ENCODE results near the gene LGALS9C. TPM values are rescaled to one million over a fixed set of nuclear protein-coding genes. Genes with fewer than 3 reads are reported as not detected.
A peak's percentile ranks its signal among the peaks of the same experiment; 100 is the strongest.
"Not testable (repeated sequence)": the region's sequence is repeated elsewhere in the genome, so short reads cannot be mapped to it uniquely, and the experiment has no call there.

The LGALS9C gene
- total and polyA plus RNA-seq, 3 experiments from 2014 or later: not detected

DNA sequence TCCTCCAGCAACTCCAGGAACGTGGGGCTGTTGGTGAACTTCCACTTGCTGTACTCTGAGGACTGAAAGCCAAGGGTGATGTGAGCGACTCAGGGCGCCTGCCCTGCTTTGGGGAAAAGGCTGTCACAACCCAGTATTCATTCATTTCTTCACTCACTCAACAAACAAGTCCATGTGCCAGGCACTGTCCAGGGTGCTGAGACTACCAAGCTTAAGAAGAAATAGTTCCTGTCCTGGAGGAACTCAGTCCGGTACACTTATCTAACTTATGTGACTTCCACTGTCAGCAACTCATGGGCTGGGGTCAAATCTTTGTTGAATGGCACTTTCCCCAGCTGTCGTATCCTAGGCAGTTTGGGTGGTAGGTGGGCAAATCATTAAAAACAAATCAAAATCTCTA is 26.6 kb downstream of the LGALS9C start:
- H3K4me3 Mint-ChIP-seq; POLR2A ChIA-PET; H3K4me1 Mint-ChIP-seq; H3K27ac Mint-ChIP-seq; H3K9me3 ChIP-seq (ENCODE audit: low read length); H3K9me3 Mint-ChIP-seq; H3K4me1 ChIP-seq (ENCODE audit: insufficient read depth, low read length); H3K36me3 ChIP-seq (ENCODE audit: insufficient read depth, low read length); H3K4me3 ChIP-seq (ENCODE audit: low read length); H3K27me3 ChIP-seq (ENCODE audit: insufficient read depth, low read length, poor library complexity, severe bottlenecking); H3K27me3 Mint-ChIP-seq; H3K27ac ChIP-seq (ENCODE audit: low read depth, low read length); CTCF ChIA-PET; H3K36me3 Mint-ChIP-seq; DNase-seq: not testable (repeated sequence)

DNA sequence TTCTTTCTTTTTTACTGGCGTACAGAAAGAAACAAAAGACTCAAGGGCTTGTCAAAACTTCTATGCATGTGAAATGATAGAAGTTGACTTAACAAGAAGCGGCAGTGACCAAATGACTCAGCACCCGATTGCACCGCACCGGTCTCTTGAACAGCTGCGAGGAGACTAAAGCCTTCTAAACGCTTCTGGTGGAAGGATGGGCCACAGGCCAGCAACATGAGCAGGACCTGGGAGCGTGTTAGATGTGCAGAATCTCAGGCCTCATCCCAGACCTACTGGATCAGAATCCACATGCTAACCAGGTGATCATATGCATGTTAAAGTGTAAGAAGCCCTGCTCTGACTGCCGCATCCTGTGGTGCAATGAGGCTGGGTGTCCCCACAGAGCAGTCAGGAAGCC is 31.1 kb downstream of the LGALS9C start:
- H3K9me3 Mint-ChIP-seq; H3K27me3 ChIP-seq (ENCODE audit: insufficient read depth, low read length, poor library complexity, severe bottlenecking); H3K27ac ChIP-seq (ENCODE audit: low read depth, low read length); H3K36me3 ChIP-seq (ENCODE audit: insufficient read depth, low read length); CTCF ChIA-PET; H3K4me1 ChIP-seq (ENCODE audit: insufficient read depth, low read length); H3K27me3 Mint-ChIP-seq; POLR2A ChIA-PET; H3K4me3 Mint-ChIP-seq; DNase-seq; H3K4me1 Mint-ChIP-seq; H3K9me3 ChIP-seq (ENCODE audit: low read length); H3K36me3 Mint-ChIP-seq; H3K4me3 ChIP-seq (ENCODE audit: low read length); H3K27ac Mint-ChIP-seq: not testable (repeated sequence)

DNA sequence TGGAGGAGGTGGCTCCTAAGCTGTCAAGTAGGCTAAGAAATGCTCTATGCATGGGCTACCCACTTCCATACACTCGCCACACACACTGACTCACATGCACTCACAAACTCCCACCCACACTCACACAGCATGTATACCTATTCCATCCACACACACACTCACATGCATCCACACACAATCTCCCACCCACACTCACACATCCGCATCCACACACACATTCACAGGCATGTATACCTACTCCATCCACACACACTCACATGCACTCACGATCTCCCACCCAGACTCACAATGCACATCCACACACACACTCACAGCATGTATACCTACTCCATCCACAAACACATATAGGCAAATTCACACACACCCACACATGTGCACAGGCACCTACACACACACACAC is 32.1 kb downstream of the LGALS9C start:
- CTCF ChIA-PET; DNase-seq; H3K36me3 ChIP-seq (ENCODE audit: insufficient read depth, low read length); H3K27me3 ChIP-seq (ENCODE audit: insufficient read depth, low read length, poor library complexity, severe bottlenecking); H3K4me3 Mint-ChIP-seq; H3K36me3 Mint-ChIP-seq; H3K27ac Mint-ChIP-seq; H3K27me3 Mint-ChIP-seq; H3K4me1 ChIP-seq (ENCODE audit: insufficient read depth, low read length); H3K9me3 Mint-ChIP-seq; H3K9me3 ChIP-seq (ENCODE audit: low read length); H3K27ac ChIP-seq (ENCODE audit: low read depth, low read length); POLR2A ChIA-PET; H3K4me3 ChIP-seq (ENCODE audit: low read length); H3K4me1 Mint-ChIP-seq: not testable (repeated sequence)

DNA sequence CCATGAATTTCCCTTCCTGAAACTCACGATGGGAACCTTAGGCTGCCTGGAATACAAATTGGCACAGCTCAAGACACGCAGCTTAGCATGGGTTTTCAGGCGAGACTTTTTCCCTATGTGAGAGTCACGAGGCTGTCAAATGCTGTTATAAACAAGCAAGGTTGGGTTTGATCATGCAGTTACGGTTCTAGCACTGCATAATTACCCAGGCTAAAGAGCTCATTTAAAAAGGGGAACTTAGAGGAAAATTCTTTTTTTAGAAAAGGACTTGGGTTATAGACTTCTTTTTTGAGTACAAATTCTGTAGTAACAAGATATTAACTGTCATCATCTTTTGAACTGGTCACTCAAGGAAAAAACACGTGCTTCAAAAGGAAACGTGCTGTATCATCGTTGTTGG is 44.5 kb downstream of the LGALS9C start:
- H3K36me3 Mint-ChIP-seq; H3K9me3 Mint-ChIP-seq; DNase-seq; H3K4me1 Mint-ChIP-seq; CTCF ChIA-PET; H3K9me3 ChIP-seq (ENCODE audit: low read length); POLR2A ChIA-PET; H3K4me3 ChIP-seq (ENCODE audit: low read length); H3K36me3 ChIP-seq (ENCODE audit: insufficient read depth, low read length); H3K4me3 Mint-ChIP-seq; H3K27me3 Mint-ChIP-seq; H3K27ac ChIP-seq (ENCODE audit: low read depth, low read length); H3K27ac Mint-ChIP-seq; H3K4me1 ChIP-seq (ENCODE audit: insufficient read depth, low read length); H3K27me3 ChIP-seq (ENCODE audit: insufficient read depth, low read length, poor library complexity, severe bottlenecking): not testable (repeated sequence)

- POLR2A ChIA-PET; H3K36me3 Mint-ChIP-seq; H3K27ac ChIP-seq (ENCODE audit: low read depth, low read length); H3K27me3 ChIP-seq (ENCODE audit: insufficient read depth, low read length, poor library complexity, severe bottlenecking); H3K9me3 ChIP-seq (ENCODE audit: low read length); DNase-seq; H3K9me3 Mint-ChIP-seq; H3K27ac Mint-ChIP-seq; CTCF ChIA-PET; H3K27me3 Mint-ChIP-seq; H3K4me3 ChIP-seq (ENCODE audit: low read length); H3K4me3 Mint-ChIP-seq; H3K4me1 ChIP-seq (ENCODE audit: insufficient read depth, low read length); H3K4me1 Mint-ChIP-seq; H3K36me3 ChIP-seq (ENCODE audit: insufficient read depth, low read length): not testable (repeated sequence)
Observed at GRCh38 chr17:18525015-18525414, 48.4 kb downstream of the LGALS9C start.

GRCh38 chr17:18526168-18526800 is 49.7 kb downstream of the LGALS9C start:
- POLR2A ChIA-PET; H3K9me3 ChIP-seq (ENCODE audit: low read length); H3K4me3 ChIP-seq (ENCODE audit: low read length); H3K36me3 ChIP-seq (ENCODE audit: insufficient read depth, low read length); H3K27me3 Mint-ChIP-seq; H3K4me1 ChIP-seq (ENCODE audit: insufficient read depth, low read length); DNase-seq; H3K27me3 ChIP-seq (ENCODE audit: insufficient read depth, low read length, poor library complexity, severe bottlenecking); H3K4me3 Mint-ChIP-seq; H3K27ac ChIP-seq (ENCODE audit: low read depth, low read length); H3K36me3 Mint-ChIP-seq; H3K9me3 Mint-ChIP-seq; H3K4me1 Mint-ChIP-seq; CTCF ChIA-PET: not testable (repeated sequence)
- H3K27ac Mint-ChIP-seq: peak overlapping the region in 1 of 8 donors; percentile 47

DNA sequence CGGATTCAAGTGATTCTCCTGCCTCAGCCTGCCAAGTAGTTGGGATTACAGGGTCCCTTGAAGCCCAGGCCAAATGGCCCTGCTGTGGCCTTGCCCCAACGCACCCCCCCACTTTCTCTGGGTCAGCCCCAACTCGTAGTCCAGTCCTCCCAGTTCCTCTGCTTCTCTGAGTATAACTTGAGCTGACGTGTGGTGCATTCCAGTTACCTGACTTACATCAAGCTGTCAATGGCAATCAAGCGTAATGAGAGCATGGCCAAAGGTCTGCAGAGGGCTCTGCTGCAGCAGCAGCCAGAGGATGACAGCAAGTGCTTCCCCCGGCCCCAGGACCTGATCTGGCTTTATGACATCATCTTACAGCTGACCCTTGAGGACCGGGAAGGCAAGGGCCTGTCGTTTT is 50.8 kb downstream of the LGALS9C start:
- POLR2A ChIA-PET; H3K27ac ChIP-seq (ENCODE audit: low read depth, low read length); H3K36me3 ChIP-seq (ENCODE audit: insufficient read depth, low read length); H3K9me3 ChIP-seq (ENCODE audit: low read length); H3K36me3 Mint-ChIP-seq; H3K27ac Mint-ChIP-seq; H3K4me1 ChIP-seq (ENCODE audit: insufficient read depth, low read length); CTCF ChIA-PET; H3K4me3 ChIP-seq (ENCODE audit: low read length); H3K9me3 Mint-ChIP-seq; H3K4me1 Mint-ChIP-seq; DNase-seq; H3K4me3 Mint-ChIP-seq; H3K27me3 Mint-ChIP-seq; H3K27me3 ChIP-seq (ENCODE audit: insufficient read depth, low read length, poor library complexity, severe bottlenecking): not testable (repeated sequence)

GRCh38 chr17:18528435-18528834 is 51.8 kb downstream of the LGALS9C start:
- H3K27me3 ChIP-seq (ENCODE audit: insufficient read depth, low read length, poor library complexity, severe bottlenecking); H3K27ac Mint-ChIP-seq; H3K36me3 Mint-ChIP-seq; H3K9me3 Mint-ChIP-seq; H3K4me3 ChIP-seq (ENCODE audit: low read length); H3K4me1 ChIP-seq (ENCODE audit: insufficient read depth, low read length); H3K9me3 ChIP-seq (ENCODE audit: low read length); H3K27me3 Mint-ChIP-seq; CTCF ChIA-PET; H3K27ac ChIP-seq (ENCODE audit: low read depth, low read length); DNase-seq; POLR2A ChIA-PET; H3K4me1 Mint-ChIP-seq; H3K4me3 Mint-ChIP-seq; H3K36me3 ChIP-seq (ENCODE audit: insufficient read depth, low read length): not testable (repeated sequence)

DNA sequence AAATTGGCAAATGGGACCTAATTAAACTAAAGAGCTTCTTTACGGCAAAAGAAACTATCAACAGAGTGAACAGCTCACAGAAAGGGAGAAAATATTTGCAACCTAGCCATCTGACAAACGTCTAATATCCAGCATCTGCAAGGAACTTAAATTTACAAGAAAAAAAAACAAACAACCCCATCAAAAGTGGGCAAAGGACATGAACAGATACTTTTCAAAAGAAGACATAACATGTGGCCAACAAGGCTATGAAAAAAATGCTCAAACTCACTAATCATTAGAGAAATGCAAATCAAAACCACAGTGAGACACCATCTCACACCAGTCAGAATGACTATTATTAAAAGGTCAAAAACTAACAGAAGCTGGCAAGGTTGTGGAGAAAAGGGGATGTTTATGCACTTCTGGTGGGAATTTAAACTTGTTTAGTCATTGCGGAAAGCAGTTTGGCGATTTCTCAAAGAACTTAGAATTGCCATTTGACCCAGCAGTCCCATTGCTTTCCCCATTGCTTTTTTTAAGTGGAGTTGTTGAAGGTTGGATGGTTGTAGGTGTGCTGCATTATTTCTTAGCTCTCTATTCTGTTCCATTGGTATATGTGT is 52.4 kb downstream of the LGALS9C start:
- H3K27me3 Mint-ChIP-seq; CTCF ChIA-PET; DNase-seq; H3K27ac Mint-ChIP-seq; H3K4me1 Mint-ChIP-seq; H3K4me1 ChIP-seq (ENCODE audit: insufficient read depth, low read length); H3K36me3 ChIP-seq (ENCODE audit: insufficient read depth, low read length); H3K36me3 Mint-ChIP-seq; H3K27ac ChIP-seq (ENCODE audit: low read depth, low read length); H3K4me3 Mint-ChIP-seq; H3K4me3 ChIP-seq (ENCODE audit: low read length); H3K9me3 Mint-ChIP-seq; H3K27me3 ChIP-seq (ENCODE audit: insufficient read depth, low read length, poor library complexity, severe bottlenecking); H3K9me3 ChIP-seq (ENCODE audit: low read length); POLR2A ChIA-PET: not testable (repeated sequence)
